ENCODE results near the gene GPN3. TPM values are rescaled to one million over a fixed set of nuclear protein-coding genes. Genes with fewer than 3 reads are reported as not detected.

The GPN3 gene
- total and polyA plus RNA-seq, 10 of the 15 experiments (the other 5 are each of a cell fraction or from before 2014, with no cell fraction given) = 27.1 to 117 (median 53.5) TPM

DNA sequence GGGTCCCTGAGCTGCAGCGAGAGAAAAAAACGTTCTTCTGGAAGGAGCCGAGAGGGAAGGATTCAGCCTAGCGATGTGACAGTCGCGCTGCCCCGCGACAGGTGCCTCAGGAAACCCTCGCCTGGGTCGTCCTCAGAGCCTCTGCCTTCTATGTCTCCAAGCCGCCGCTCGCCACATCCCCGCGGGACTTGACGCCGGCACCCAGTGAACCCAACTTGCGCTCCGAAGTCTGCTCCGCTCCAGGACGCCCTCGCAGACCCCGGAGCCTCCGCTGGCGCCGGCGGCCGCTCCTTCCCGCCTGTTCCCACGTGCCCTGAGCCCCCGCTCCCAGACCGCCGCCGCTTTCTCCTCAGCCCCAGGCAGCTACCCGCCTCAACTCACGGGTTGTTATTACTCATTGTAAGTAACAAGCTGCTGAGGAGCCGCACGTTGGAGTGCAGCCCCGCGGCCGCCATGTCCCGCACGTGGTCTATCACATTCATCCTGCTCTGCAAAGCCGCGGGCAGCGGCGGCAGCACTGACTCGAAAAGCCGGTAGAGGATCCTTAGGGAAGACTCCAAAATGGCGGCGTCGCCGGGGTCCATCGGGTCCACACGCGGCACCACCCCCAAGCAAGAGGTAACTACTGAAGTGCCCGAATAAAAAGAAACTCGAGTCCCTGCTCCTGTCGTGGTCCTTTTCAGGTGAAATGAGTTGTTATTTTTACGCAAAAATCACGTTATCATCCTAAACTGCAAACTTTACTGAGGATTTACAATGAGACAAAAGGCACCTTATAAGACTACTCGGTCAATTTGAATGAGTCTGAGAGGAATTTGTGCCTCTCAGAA is 64.7 kb downstream of the GPN3 start, which contains the start of gene ANAPC7 (continued):
- TF ChIP-seq ZNF207 (IDR thresholded peaks at IDR 0.05; ENCODE audit: borderline replicate concordance) (peak; percentile 85; the same call in 1 of the 2 replicates), POLR2AphosphoS5 (IDR thresholded peaks at IDR 0.05; ENCODE audit: low read length) (peak; percentile 91), HDAC6 (IDR thresholded peaks at IDR 0.05; ENCODE audit: unreplicated experiment) (no peak), ETV6 (conservative IDR thresholded peaks at IDR 0.05 in 1 of 2, IDR thresholded peaks at IDR 0.05 in 1 of 2; ENCODE audit: borderline replicate concordance in 1 of 2, low read depth in 1 of 2) (0 out of 4 replicates have a peak, but pooled peaks of 1 of the 2 experiments have one; percentile 15), HCFC1 (IDR thresholded peaks at IDR 0.05; ENCODE audit: low read length) (peak; percentile 57), MXI1 (IDR thresholded peaks at IDR 0.05; ENCODE audit: low read depth, low read length) (peak; percentile 93), CBFB (IDR thresholded peaks at IDR 0.05; ENCODE audit: low read depth) (peak; percentile 54; the same call in 1 of the 2 replicates), BHLHE40 (IDR thresholded peaks at IDR 0.05; ENCODE audit: borderline replicate concordance in 1 of 2, low read depth in 2 of 2, low read length in 1 of 2) (peak in 1 of 2 experiments; percentile 69; a peak in 3 of 4 replicates), MYC (IDR thresholded peaks at IDR 0.05; ENCODE audit: insufficient read depth, insufficient read length, insufficient replicate concordance, low read length, severe bottlenecking) (peak; percentile 79), CHD4 (IDR thresholded peaks at IDR 0.05) (no peak), NR2C1 (IDR thresholded peaks at IDR 0.05) (no peak), TAF1 (IDR thresholded peaks at IDR 0.05; ENCODE audit: borderline replicate concordance, low read depth, low read length) (peak; percentile 82; the same call in 1 of the 2 replicates), IKZF1 (conservative IDR thresholded peaks at IDR 0.05) (peak; percentile 88), NBN (IDR thresholded peaks at IDR 0.05) (peak; percentile 56; the same call in 1 of the 2 replicates), LARP7 (IDR thresholded peaks at IDR 0.05) (peak; percentile 12; the same call in 1 of the 2 replicates), MTA3 (IDR thresholded peaks at IDR 0.05; ENCODE audit: borderline replicate concordance, low read length) (peak; percentile 70; the same call in 1 of the 2 replicates), POU2F2 (IDR thresholded peaks at IDR 0.05; ENCODE audit: borderline replicate concordance, low read depth, low read length) (0 out of 3 replicates have a peak, but pooled peaks have one; percentile 27), POLR2A (IDR thresholded peaks at IDR 0.05; ENCODE audit: low read depth, low read length) (peak; percentile 84), NFIC (IDR thresholded peaks at IDR 0.05; ENCODE audit: low read depth, low read length) (peak; percentile 51; the same call in 1 of the 2 replicates), STAT1 (conservative IDR thresholded peaks at IDR 0.05) (0 out of 2 replicates have a peak, but pooled peaks have one; percentile 63), IKZF2 (IDR thresholded peaks at IDR 0.05) (peak; percentile 78 to 80; a peak in 3 of 4 replicates)
- TF ChIP-seq, protein P1, sequence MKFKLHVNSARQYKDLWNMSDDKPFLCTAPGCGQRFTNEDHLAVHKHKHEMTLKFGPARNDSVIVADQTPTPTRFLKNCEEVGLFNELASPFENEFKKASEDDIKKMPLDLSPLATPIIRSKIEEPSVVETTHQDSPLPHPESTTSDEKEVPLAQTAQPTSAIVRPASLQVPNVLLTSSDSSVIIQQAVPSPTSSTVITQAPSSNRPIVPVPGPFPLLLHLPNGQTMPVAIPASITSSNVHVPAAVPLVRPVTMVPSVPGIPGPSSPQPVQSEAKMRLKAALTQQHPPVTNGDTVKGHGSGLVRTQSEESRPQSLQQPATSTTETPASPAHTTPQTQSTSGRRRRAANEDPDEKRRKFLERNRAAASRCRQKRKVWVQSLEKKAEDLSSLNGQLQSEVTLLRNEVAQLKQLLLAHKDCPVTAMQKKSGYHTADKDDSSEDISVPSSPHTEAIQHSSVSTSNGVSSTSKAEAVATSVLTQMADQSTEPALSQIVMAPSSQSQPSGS (IDR thresholded peaks at IDR 0.05; ENCODE audit: low read length) = no peak
- TF ChIP-seq, protein P2, sequence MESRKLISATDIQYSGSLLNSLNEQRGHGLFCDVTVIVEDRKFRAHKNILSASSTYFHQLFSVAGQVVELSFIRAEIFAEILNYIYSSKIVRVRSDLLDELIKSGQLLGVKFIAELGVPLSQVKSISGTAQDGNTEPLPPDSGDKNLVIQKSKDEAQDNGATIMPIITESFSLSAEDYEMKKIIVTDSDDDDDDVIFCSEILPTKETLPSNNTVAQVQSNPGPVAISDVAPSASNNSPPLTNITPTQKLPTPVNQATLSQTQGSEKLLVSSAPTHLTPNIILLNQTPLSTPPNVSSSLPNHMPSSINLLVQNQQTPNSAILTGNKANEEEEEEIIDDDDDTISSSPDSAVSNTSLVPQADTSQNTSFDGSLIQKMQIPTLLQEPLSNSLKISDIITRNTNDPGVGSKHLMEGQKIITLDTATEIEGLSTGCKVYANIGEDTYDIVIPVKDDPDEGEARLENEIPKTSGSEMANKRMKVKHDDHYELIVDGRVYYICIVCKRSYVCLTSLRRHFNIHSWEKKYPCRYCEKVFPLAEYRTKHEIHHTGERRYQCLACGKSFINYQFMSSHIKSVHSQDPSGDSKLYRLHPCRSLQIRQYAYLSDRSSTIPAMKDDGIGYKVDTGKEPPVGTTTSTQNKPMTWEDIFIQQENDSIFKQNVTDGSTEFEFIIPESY (IDR thresholded peaks at IDR 0.05) = peak; percentile 82
- TF ChIP-seq, protein P3, sequence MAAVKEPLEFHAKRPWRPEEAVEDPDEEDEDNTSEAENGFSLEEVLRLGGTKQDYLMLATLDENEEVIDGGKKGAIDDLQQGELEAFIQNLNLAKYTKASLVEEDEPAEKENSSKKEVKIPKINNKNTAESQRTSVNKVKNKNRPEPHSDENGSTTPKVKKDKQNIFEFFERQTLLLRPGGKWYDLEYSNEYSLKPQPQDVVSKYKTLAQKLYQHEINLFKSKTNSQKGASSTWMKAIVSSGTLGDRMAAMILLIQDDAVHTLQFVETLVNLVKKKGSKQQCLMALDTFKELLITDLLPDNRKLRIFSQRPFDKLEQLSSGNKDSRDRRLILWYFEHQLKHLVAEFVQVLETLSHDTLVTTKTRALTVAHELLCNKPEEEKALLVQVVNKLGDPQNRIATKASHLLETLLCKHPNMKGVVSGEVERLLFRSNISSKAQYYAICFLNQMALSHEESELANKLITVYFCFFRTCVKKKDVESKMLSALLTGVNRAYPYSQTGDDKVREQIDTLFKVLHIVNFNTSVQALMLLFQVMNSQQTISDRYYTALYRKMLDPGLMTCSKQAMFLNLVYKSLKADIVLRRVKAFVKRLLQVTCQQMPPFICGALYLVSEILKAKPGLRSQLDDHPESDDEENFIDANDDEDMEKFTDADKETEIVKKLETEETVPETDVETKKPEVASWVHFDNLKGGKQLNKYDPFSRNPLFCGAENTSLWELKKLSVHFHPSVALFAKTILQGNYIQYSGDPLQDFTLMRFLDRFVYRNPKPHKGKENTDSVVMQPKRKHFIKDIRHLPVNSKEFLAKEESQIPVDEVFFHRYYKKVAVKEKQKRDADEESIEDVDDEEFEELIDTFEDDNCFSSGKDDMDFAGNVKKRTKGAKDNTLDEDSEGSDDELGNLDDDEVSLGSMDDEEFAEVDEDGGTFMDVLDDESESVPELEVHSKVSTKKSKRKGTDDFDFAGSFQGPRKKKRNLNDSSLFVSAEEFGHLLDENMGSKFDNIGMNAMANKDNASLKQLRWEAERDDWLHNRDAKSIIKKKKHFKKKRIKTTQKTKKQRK (IDR thresholded peaks at IDR 0.05; ENCODE audit: low read depth, low read length) = 0 out of 2 replicates have a peak, but pooled peaks have one; percentile 16
